Stimulated activated effector memory CD8-positive, alpha-beta T cell treated with anti-CD3 and anti-CD28 coated beads, Interleukin-12 subunit alpha, Interleukin-12 subunit beta, amount 100 ng/mL, for 72 hours (primary cell): ENCODE measurements around the gene SOCS1.
A peak's percentile ranks its signal among the peaks of the same experiment; 100 is the strongest.
"Not testable (repeated sequence)": the region's sequence is repeated elsewhere in the genome, so short reads cannot be mapped to it uniquely, and the experiment has no call there.

ENCODE experiments used
- ATAC-seq: fragments of 150-1000 bp; cut with Tn5 transposase; 2 replicates; pipeline ENCODE4 v1.10.0; 2021
- DNase-seq, 2 donors: peaks; one replicate each; pipeline ENCODE4 v3.0.0; 2021 to 2022; ENCODE audit warnings: low spot score in 2 of 2
- H3K27ac Mint-ChIP-seq: one replicate; pipeline ENCODE4 v1.8.0; 2022; ENCODE audit warnings: mild to moderate bottlenecking, mixed read lengths
- H3K36me3 Mint-ChIP-seq: one replicate; pipeline ENCODE4 v1.8.0; 2022; ENCODE audit warnings: mild to moderate bottlenecking, mixed read lengths
- H3K4me1 Mint-ChIP-seq: one replicate; pipeline ENCODE4 v1.8.0; 2022; ENCODE audit warnings: mixed read lengths
- H3K4me3 Mint-ChIP-seq: one replicate; pipeline ENCODE4 v1.8.0; 2022; ENCODE audit warnings: mild to moderate bottlenecking, mixed read lengths
- H3K9me3 Mint-ChIP-seq: one replicate; pipeline ENCODE4 v1.8.0; 2022; ENCODE audit warnings: mixed read lengths

The SOCS1 gene, protein sequence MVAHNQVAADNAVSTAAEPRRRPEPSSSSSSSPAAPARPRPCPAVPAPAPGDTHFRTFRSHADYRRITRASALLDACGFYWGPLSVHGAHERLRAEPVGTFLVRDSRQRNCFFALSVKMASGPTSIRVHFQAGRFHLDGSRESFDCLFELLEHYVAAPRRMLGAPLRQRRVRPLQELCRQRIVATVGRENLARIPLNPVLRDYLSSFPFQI

DNA sequence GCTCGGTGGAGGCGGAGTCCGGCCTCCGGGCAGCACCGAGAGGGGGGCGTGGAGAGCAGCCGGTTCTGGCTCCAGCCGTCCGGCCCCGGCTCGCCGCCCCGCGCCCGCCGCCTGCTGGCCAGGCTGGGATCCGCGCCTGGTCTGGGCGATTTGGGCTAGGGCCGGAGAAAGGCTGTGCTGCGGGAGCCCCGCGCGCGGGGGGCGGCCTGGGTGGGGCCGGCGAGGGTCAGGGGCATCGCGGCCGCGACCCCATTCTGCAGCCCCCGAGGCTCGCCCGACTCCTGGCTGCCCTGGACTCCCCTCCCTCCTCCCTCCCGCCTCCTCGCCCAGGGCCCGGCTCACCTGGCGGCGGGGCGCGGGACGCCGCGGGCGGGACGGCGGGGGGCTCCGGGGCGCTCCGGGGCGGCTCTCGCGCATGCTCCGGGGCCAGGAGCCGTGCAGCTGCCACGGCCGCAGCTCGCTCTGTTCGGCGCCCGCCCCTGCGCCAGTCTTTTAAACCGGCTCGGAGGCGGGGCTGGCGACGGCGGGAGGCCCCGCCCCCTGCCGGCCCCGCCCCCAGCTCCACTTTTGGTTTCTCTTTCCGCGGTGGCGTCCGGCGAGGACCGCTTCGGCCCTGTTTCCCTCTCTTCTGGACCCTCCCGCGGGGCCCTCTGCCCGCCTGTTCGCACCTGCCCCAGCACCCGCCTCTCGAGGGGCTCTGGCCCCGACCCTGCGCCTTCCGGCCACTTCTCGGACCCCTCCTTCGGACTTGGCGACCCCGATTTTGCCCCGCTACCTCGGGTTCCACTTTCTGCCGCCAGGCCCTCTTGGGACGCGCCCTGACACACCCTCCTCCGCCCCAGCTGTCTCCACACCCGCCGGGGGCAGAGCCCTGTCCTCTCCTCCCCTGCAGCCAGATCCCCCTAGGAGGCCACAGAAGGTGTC, at the start of gene SOCS1:
Gene SOCS1 (minus strand): TSS at position 468 of the 924 bp plus-strand sequence. CDS start 726 bp downstream, outside the sequence.
- peaks cover 56% of the 10 kb centered on the region for H3K4me1 Mint-ChIP-seq
- H3K36me3 Mint-ChIP-seq, result peaks cover 65% of the 10 kb centered on the region
- H3K9me3 Mint-ChIP-seq, result no peaks in the 10 kb centered on the region
- H3K27ac Mint-ChIP-seq, result peak within 1 kb of the TSS; percentile 99
- peak; percentile 95 to 97 for DNase-seq
- peak within 1 kb of the TSS; percentile 95 for H3K4me3 Mint-ChIP-seq
- peak; percentile 76 for ATAC-seq

DNA sequence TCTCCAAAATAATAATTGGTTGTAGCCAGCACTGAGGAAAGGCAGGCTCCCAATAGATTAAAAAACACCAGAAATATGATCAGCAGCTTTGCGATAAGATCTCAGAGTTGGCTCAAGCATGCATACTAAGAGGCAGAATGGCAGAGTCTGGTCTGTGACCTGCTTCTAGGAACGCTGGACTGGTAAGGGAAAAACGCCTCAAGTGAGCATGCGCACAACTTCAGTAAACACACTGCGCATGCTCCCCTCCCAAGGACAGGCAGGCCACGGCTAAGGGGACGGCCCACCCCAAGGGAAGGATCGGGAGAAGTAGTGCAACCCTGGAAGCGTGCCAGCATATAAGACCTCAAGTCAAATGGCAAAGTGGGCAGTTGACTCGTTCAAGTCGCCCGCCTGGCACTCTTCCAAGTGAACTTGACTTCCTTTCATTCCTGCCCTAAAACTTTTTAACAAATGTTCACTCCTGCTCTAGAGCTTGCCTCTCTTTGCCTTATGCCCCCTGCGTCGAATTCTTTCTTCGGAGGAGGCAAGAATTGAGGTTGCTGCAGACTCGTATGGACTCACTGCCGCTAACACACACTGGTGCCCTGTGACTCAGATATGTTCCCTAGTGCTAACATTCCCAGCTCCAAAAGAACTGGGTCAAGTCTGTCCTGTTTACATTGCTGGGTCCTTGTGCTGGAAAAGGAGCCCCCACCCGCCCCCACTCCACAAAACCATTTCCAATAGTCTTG, 47.6 kb upstream of the SOCS1 start:
- H3K4me1 Mint-ChIP-seq, result peaks cover 7% of the 10 kb centered on the region
- H3K27ac Mint-ChIP-seq, result no peak overlapping the region
- no peaks in the 10 kb centered on the region for H3K36me3 Mint-ChIP-seq
- H3K4me3 Mint-ChIP-seq, result no peak overlapping the region
- no peak for DNase-seq
- no peaks in the 10 kb centered on the region for H3K9me3 Mint-ChIP-seq
- no peak for ATAC-seq

DNA sequence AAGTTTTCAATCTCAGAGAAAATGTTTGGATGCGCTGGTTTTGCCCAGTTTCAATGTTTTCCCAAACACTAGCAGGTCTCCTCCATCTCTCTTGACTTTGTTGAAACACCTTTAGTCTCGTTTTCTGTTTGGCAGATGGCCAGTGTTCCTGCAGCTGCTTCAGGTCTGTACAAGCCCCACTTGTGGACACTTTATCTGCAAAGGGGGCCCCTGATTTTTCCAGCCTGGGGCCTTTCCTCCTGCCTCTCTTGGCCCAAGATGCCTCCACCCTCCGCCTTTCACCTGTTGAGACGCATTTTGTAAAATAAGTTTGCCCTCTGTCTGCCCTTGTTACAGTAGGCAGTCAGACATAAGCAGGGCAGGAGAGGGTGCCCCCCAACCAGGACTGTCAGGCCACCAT, 47.0 kb upstream of the SOCS1 start:
- DNase-seq, result no peak
- H3K4me3 Mint-ChIP-seq, result no peak overlapping the region
- H3K9me3 Mint-ChIP-seq, result no peaks in the 10 kb centered on the region

DNA sequence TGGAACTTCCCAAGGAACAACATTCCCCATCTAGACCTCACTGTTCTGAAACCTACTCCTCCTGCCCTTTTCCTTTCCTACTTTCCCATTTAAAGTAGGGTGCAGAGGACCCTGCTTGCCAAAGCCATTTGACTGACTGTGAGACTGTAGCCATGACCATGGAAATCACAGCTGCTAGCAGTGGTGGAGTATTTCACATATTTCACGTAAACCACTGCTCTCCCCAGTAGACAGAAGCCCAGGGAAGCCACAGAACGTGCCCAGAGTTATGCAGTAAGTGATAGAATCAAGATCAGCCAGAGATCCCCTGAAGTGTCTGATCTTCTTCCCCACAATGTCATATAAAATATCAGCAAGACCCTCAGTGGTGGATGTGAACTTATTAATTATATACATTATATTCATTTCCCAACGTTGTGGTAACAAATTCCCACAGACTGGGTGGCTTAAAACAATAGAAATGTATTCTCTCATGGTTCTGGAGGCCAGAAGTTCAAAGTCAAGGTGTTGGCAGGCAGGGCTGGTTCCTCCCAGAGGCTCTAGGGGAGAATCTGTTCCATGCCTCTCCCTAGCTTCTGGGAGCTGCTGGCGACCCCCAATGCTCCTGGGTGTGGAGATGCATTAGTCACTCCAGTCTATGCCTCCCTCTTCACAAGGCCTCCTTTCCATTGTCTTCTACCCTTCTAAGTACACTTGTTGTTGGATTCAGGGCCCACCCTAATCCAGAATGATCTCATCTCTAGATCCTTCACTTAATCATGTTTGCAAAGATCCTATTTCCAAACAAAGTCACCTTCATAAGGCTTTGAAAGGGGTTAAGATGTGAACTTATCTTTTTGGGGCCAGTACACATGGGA, 45.9 kb upstream of the SOCS1 start:
- DNase-seq, result no peak
- Mint-ChIP-seq H3K4me1 (peaks cover 12% of the 10 kb centered on the region), H3K4me3 (no peak overlapping the region), H3K36me3 (no peaks in the 10 kb centered on the region), H3K9me3 (no peaks in the 10 kb centered on the region), H3K27ac (no peak overlapping the region)
- no peak for ATAC-seq

More for the DNA sequence above, 47.0 kb upstream of the SOCS1 start:
- H3K27ac Mint-ChIP-seq, result no peak overlapping the region
- H3K36me3 Mint-ChIP-seq, result no peaks in the 10 kb centered on the region
- peaks cover 7% of the 10 kb centered on the region for H3K4me1 Mint-ChIP-seq
- ATAC-seq, result no peak

DNA sequence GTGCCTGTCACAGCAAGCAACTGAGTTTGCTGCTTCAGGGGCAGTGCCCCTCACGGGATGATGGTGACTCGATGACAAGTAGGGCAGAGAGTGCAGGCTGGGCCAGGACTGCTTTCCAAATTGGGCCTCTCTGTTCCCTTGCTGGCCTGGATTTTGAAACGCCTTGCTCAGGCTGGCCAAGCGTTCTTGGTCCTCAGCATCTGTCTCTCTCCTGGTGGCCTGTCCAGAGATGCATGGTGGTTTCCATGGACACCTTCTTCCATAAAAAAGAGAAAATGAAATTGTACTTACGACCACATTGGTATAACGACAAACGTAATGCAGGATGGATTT, 44.5 kb upstream of the SOCS1 start:
- Mint-ChIP-seq H3K36me3 (no peaks in the 10 kb centered on the region), H3K27ac (no peak overlapping the region)
- ATAC-seq, result no peak

DNA sequence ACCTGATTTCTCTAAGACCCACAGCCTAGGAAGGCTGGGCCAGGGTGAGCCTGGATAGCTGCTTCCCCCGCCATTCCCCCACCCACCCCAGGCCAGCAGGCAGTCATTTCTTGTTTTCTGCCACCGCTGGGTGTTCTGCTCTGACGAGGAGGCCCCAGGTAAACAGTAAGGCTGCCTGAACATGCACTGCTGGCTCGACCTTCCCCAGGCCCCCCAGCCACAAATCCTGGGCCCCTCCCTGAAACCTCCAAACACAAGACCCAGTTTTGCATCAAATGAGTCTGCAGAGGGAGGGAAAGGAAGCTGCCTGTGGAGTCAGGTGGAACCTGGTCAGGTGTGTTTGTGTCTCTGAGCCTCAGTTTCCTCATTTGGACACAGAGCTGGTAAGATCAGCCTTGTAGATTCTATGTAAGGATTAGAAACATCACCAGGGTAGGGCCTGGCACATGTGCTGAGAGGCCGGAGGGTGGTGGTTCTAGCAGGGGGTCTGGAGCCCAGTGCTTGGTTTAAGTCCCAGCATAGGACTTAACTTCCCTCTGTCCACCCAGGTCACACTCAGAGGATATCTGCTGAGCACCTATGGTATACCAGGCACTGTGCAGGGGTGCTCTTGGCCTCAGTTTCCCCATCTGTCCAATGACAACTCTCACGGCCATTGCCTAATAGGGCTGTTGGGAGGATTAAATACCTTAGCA, 44.0 kb upstream of the SOCS1 start:
- ATAC-seq (no peak), DNase-seq (no peak)
- peaks cover 12% of the 10 kb centered on the region for H3K4me1 Mint-ChIP-seq
- no peak overlapping the region for H3K4me3 Mint-ChIP-seq
- no peaks in the 10 kb centered on the region for H3K9me3 Mint-ChIP-seq
- no peak overlapping the region for H3K27ac Mint-ChIP-seq
- no peaks in the 10 kb centered on the region for H3K36me3 Mint-ChIP-seq

More for the DNA sequence above, 44.5 kb upstream of the SOCS1 start:
- peaks cover 12% of the 10 kb centered on the region for H3K4me1 Mint-ChIP-seq
- DNase-seq, result no peak
- H3K4me3 Mint-ChIP-seq, result no peak overlapping the region
- H3K9me3 Mint-ChIP-seq, result no peaks in the 10 kb centered on the region

DNA sequence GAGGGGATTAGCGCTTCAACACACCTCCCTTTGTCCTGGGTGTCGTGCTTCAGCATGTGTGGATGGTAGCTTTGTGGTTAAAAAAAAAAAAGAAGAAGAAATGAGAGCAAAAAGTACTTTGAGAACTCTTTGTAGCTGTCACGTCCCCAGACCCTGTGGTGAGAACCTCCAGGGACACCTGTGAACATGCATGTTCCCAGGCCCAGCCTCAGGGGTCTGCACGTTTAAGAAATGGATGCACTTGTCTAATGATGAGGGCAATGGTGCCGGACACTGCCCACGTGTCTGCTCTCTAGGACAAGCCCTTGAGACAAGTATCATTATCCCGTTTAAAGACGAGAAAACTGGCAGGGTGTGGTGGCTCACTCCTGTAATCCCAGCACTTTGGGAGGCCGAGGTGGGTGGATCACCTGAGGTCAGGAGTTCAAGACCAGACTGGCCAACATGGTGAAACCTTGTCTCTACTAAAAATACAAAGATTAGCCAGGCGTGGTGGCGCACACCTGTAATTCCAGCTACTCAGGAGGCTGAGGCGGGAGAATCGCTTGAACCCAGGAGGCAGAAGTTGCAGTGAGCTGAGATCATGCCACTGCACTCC, 43.0 kb upstream of the SOCS1 start:
- not testable (repeated sequence) for H3K4me3 Mint-ChIP-seq, H3K27ac Mint-ChIP-seq, H3K9me3 Mint-ChIP-seq, DNase-seq, H3K36me3 Mint-ChIP-seq, ATAC-seq
- peaks cover 12% of the 10 kb centered on the region for H3K4me1 Mint-ChIP-seq

DNA sequence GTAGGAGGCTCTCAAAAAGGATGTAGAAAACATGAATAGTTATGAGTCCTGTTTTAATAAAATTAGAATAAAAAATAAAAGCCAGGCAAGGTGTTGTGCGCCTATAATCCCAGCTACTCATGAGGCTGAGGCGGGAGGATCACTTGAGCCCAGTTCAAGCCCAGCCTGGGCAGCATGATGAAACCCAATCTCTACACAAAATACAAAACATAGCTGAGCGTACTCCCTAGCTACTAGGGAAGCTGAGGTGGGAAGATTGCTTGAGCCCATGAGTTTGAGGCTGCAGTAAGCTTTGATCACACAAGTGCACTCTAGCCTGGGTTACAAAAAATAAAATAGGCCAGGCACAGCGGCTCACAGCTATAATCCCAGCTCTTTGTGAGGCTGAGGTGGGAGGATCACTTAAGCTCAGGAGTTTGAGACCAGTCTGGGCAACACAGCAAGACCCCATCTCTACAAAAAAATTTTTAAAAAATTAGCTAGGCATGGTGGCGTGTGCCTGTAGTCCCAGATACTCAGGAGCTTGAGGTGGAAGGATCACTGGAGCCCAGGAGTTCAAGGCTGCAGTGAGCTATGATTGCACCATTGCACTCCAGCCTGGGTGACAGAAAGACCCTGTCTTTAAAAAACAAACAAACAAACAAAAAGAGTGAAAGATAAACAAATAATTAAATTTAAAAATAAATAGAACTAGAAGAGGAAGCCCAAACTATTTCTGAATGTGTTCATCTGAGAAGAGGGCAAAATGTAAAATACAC, 42.3 kb upstream of the SOCS1 start:
- DNase-seq (no peak), ATAC-seq (no peak)
- peak overlapping the region; percentile 47 for H3K4me3 Mint-ChIP-seq
- no peaks in the 10 kb centered on the region for H3K9me3 Mint-ChIP-seq
- H3K27ac Mint-ChIP-seq, result no peak overlapping the region
- H3K4me1 Mint-ChIP-seq, result peaks cover 12% of the 10 kb centered on the region
- no peaks in the 10 kb centered on the region for H3K36me3 Mint-ChIP-seq

DNA sequence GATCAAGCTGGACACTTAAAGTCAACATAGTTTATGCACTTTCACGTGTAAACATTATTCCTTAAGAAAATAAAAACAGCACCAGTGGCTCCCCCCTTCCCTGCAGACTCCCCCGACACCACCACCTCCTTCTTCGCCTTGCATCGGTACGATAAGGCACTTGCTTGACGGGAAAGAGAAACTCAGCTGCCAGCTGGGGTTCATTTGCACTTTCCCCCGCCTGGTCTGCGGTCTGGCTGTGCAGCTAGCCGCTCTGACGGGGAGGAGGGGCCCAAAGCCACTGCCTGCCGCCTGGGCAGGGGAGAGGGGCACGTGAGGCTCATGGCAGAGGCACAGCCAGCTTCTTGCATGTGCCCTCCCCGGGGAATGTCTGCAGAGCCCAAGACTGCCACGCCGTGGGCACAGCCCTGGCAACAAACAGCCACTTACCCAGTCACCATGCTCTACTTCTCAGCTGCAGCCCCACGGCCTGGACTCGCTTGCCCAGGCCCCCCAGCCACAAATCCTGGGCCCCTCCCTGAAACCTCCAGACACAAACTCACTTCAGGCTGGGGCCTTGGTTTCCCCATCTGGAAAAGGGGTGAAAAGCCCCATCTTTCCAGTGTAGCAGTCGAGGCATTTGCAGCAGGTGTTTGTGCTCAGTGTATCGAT, 41.6 kb upstream of the SOCS1 start:
- H3K4me1 Mint-ChIP-seq, result peaks cover 12% of the 10 kb centered on the region
- no peaks in the 10 kb centered on the region for H3K36me3 Mint-ChIP-seq
- no peak overlapping the region for H3K27ac Mint-ChIP-seq
- peak; percentile 26 to 81 for DNase-seq
- peak; percentile 85 for ATAC-seq
- H3K9me3 Mint-ChIP-seq, result no peaks in the 10 kb centered on the region
- peak overlapping the region; percentile 47 for H3K4me3 Mint-ChIP-seq

DNA sequence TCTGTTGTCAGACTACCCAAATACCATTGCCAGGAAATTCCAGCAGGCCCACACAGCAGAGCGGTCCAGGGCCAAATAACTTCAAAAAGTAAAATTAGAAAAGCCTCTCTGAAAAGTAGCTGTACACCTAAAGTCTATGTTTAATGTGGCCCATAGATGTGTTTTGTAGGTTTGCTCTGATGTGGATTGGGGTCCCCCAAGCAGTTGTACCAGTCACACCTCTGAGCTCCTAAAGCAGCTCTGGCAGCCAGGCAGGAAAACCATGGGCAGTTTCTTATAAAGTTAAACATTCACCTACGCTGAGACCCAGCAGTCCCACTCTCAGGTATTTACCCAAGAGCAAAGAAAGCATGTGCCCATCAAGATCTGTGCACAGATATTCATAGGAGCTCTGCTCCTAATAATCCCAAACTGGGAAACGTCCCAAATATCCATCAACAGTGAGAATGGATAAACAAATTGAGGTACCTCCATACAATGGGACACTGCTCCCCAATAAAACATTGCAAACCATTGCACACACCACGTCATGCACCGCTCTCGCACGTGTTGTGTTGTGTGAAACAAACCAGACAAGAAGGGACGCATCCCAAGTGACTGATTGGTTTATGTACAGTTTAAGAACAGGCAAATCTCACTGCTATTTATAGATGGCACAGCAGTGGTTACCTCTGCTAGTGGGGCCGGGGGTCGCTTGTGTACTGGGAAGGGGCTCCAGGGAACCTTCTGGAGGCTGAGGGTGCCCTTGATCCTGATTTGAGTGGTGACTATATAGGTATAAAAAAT, 40.9 kb upstream of the SOCS1 start:
- ATAC-seq, result peak; percentile 9
- no peak for DNase-seq
- Mint-ChIP-seq H3K4me1 (peaks cover 12% of the 10 kb centered on the region), H3K4me3 (peak overlapping the region; percentile 47), H3K36me3 (no peaks in the 10 kb centered on the region), H3K9me3 (no peaks in the 10 kb centered on the region), H3K27ac (no peak overlapping the region)

DNA sequence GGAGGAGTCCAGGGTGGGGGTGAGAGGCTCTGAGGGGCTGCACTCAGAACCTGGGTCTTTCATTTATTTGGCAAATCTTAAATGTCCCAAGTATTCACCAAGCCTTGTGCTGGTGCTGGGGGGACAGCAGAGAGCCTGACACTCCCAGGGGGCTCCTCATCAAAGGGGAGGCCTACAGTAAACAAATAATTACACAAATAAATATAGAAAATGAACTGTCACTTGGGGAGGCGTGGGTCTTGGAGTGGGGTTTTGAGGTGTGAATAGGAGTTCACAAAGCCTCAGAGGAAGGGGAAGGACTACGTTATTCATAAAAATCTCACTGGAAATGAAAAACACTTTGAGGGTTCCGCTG, 40.3 kb upstream of the SOCS1 start:
- H3K27ac Mint-ChIP-seq, result no peak overlapping the region
- H3K4me3 Mint-ChIP-seq, result no peak overlapping the region
- H3K4me1 Mint-ChIP-seq, result peaks cover 12% of the 10 kb centered on the region
- DNase-seq (no peak), ATAC-seq (no peak)
- no peaks in the 10 kb centered on the region for H3K36me3 Mint-ChIP-seq
- no peaks in the 10 kb centered on the region for H3K9me3 Mint-ChIP-seq

DNA sequence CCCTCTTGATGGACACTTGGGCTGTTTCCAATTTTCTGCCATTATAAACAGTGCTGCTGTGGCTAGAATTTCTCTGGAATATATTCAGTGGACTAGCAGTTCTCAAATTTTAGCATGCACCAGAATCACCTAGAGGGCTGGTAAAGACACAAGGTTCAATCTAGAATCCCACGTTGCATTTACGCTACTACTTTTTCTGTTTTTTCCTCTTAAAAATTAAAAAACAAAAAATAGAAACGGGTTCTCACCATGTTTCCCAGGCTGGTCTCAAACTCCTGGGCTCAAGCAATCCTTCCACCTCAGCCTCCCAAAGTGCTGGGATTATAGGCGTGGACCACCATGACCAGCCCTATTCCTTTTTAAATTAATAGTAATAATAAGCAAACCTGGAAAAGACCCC, 39.7 kb upstream of the SOCS1 start:
- no peak overlapping the region for H3K27ac Mint-ChIP-seq
- H3K9me3 Mint-ChIP-seq, result no peaks in the 10 kb centered on the region
- ATAC-seq (no peak), DNase-seq (no peak)
- H3K4me1 Mint-ChIP-seq, result peaks cover 12% of the 10 kb centered on the region
- H3K36me3 Mint-ChIP-seq, result no peaks in the 10 kb centered on the region
- no peak overlapping the region for H3K4me3 Mint-ChIP-seq
